Nephron progenitor cell (in vitro differentiated cells): ENCODE results near the gene UBXN7.

Experiments
- DNase-seq: peaks from one replicate; pipeline ENCODE4 v3.0.0; 2021
- H3K27ac Mint-ChIP-seq: 2 replicates; pipeline ENCODE4 v1.8.0; 2021; ENCODE audit warnings: mild to moderate bottlenecking, moderate library complexity, mixed read lengths
- H3K27me3 Mint-ChIP-seq: 2 replicates; pipeline ENCODE4 v1.8.0; 2021; ENCODE audit warnings: mild to moderate bottlenecking, low read depth, mixed read lengths; ENCODE audit not compliant: poor library complexity
- H3K36me3 Mint-ChIP-seq: 2 replicates; pipeline ENCODE4 v1.8.0; 2021; ENCODE audit warnings: low read depth, mixed read lengths
- H3K4me1 Mint-ChIP-seq: 2 replicates; pipeline ENCODE4 v1.8.0; 2021; ENCODE audit warnings: mixed read lengths
- H3K4me3 Mint-ChIP-seq: 2 replicates; pipeline ENCODE4 v1.8.0; 2021; ENCODE audit warnings: mild to moderate bottlenecking, moderate library complexity, mixed read lengths
- H3K9me3 Mint-ChIP-seq: 2 replicates; pipeline ENCODE4 v1.8.0; 2021; ENCODE audit warnings: mild to moderate bottlenecking, moderate library complexity, mixed read lengths
- TF ChIP-seq, protein P1 (sequence below): fragments of 200-600 bp; sonication (generic); IDR thresholded peaks from 2 replicates; pipeline ENCODE4 v1.5.0; 2021; ENCODE audit warnings: antibody characterized with exemption

Gene UBXN7

DNA sequence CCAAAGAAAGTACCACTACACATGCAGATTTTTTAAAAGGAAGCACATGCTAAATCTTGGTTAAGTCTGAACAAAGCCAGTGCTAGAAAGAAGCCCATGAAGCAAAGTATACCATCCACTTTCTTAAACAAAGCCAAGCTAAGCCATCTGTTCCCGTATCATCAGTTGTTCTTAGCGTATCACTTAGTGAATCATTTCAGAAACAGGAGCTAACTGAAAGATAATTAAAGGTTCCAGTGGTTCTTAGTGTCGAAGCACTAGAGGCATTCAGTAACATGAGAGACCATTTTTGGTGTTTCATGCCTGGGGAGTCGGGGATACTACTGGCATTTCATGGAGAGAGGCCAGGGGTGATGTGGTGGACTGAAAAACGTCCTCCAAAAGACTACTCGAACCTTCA is 12.8 kb downstream of the UBXN7 start:
- no peak overlapping the region for H3K27ac Mint-ChIP-seq
- TF ChIP-seq, protein P1, sequence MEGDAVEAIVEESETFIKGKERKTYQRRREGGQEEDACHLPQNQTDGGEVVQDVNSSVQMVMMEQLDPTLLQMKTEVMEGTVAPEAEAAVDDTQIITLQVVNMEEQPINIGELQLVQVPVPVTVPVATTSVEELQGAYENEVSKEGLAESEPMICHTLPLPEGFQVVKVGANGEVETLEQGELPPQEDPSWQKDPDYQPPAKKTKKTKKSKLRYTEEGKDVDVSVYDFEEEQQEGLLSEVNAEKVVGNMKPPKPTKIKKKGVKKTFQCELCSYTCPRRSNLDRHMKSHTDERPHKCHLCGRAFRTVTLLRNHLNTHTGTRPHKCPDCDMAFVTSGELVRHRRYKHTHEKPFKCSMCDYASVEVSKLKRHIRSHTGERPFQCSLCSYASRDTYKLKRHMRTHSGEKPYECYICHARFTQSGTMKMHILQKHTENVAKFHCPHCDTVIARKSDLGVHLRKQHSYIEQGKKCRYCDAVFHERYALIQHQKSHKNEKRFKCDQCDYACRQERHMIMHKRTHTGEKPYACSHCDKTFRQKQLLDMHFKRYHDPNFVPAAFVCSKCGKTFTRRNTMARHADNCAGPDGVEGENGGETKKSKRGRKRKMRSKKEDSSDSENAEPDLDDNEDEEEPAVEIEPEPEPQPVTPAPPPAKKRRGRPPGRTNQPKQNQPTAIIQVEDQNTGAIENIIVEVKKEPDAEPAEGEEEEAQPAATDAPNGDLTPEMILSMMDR = no peak
- peaks cover 50% of the 10 kb centered on the region for H3K9me3 Mint-ChIP-seq
- H3K36me3 Mint-ChIP-seq = peaks cover 81% of the 10 kb centered on the region
- H3K4me3 Mint-ChIP-seq = no peak overlapping the region
- no peak for DNase-seq
- H3K27me3 Mint-ChIP-seq = peaks cover 4% of the 10 kb centered on the region
- no peaks in the 10 kb centered on the region for H3K4me1 Mint-ChIP-seq

DNA sequence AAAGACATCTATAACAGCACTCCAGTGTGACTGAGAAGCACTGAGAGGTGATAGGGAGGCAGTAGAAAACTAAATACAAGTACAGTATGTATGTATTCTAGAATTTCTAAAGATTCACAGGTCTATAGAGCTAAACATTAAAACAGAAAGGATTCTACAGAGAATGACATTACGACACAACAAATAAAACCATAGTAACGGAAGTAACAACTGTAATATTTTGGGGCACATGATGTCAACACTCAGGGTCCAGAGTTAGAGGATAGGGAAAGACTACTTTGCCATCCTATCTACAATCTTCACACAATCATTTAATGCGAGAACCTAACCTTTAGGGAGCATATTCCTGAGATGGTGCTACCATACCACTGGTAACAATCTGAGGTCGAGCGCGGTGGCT is 13.6 kb downstream of the UBXN7 start:
- peak overlapping the region; percentile 37 for H3K27ac Mint-ChIP-seq
- peaks cover 82% of the 10 kb centered on the region for H3K36me3 Mint-ChIP-seq
- H3K9me3 Mint-ChIP-seq = peaks cover 55% of the 10 kb centered on the region
- TF ChIP-seq, protein P1 = no peak
- no peak for DNase-seq
- H3K4me3 Mint-ChIP-seq = no peak overlapping the region
- H3K4me1 Mint-ChIP-seq = no peaks in the 10 kb centered on the region
- H3K27me3 Mint-ChIP-seq = peaks cover 4% of the 10 kb centered on the region

DNA sequence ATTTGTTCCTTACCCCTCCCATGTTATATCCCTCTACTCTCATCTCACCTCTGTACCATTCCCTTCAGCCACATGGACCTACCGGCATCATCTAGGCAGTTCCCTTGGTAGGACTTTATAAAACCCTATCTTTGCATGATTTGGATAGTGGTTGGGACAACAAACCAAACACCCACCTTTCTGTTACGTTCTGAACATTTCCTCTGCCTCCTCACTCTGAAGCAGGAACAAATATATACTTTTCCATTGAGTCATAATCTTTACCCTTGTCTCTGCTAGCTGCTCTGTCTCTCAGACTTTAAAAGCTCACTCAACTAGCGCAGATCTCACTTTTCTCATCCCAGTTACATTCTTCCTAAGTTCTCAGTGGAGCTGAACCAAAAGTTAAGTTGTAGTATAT is 17.8 kb downstream of the UBXN7 start:
- DNase-seq = no peak
- Mint-ChIP-seq H3K4me3 (no peak overlapping the region), H3K9me3 (peaks cover 74% of the 10 kb centered on the region), H3K27me3 (peaks cover 3% of the 10 kb centered on the region), H3K36me3 (peaks cover 79% of the 10 kb centered on the region), H3K27ac (no peak overlapping the region), H3K4me1 (no peaks in the 10 kb centered on the region)
- TF ChIP-seq, protein P1 = no peak

DNA sequence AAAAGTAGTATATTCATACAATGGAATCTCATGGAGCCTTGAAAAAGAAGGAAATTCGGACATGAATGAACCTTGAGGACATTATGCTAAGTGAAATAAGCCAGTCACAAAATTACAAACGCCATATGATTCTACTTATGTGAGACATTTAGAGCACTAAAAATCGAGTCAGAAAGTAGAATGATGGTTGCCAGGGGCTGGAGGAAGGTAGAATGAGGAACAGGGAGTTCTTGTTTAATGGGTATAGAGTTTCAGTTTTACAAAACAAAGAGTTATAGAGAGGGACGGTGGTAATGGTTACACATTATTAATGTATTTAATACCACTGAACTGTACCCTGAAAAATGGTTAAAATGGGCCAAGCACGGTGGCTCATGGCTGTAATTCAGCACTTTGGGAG is 19.5 kb downstream of the UBXN7 start:
- H3K4me3 Mint-ChIP-seq = no peak overlapping the region
- DNase-seq = no peak
- no peaks in the 10 kb centered on the region for H3K4me1 Mint-ChIP-seq
- H3K27ac Mint-ChIP-seq = no peak overlapping the region
- TF ChIP-seq, protein P1 = no peak
- peaks cover 3% of the 10 kb centered on the region for H3K27me3 Mint-ChIP-seq
- peaks cover 78% of the 10 kb centered on the region for H3K36me3 Mint-ChIP-seq
- H3K9me3 Mint-ChIP-seq = peaks cover 77% of the 10 kb centered on the region

DNA sequence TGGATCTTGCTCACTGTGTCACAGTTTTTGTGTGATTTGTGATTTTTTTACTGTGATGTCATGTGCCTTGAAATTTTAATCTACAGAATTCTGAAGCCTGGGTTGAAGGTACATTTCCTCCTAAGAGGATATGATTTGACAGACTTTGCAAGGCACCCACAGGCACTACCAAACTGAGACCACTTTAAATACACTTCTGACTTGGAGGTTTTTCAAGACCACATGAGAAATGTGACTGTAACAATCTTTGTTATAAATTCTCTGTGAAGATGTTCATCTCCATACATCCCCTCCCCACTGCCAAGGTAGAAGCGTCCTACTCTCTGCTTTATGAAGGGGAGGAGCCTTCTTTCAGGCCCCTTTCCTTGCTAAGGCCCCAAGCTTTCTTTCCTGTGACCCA is 22.8 kb downstream of the UBXN7 start:
- no peaks in the 10 kb centered on the region for H3K4me1 Mint-ChIP-seq
- peaks cover 82% of the 10 kb centered on the region for H3K36me3 Mint-ChIP-seq
- H3K9me3 Mint-ChIP-seq = peaks cover 70% of the 10 kb centered on the region
- H3K27ac Mint-ChIP-seq = no peak overlapping the region
- peaks cover 3% of the 10 kb centered on the region for H3K27me3 Mint-ChIP-seq
- TF ChIP-seq, protein P1 = no peak
- no peak for DNase-seq
- no peak overlapping the region for H3K4me3 Mint-ChIP-seq

DNA sequence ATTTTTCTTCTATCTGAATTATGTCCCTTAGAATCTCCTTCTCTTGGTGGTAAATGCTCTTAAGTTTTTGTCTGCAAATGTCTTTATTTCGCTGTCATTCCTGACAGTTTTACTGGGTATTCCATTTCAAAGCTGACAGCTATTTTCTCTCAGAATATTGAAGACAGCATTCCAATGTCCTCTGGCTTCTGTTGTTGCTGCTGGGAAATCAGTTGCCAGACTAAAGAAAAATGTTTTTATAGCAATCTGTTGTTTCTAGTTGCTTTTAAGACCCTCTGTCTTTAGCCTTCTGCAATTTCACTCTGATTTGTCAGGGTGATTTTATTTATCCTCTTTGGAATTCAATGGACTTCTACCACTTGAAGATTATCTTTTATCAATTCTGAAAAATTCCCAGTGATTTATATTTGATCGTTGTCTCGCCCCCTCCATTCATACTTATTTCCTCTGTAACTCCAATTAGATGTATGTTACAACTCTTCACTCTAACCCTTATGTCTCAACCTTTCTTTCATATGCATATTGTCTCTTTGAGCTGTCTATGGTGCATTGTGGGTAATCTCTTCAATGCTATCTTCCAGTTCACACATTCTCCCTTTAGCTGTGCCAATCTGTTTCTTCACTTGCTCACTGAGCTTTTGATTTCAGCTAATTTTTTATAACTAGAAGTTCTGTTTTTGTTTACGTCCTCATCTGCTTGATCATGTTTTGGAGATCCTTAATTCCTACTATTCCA is 23.5 kb downstream of the UBXN7 start:
- Mint-ChIP-seq H3K4me1 (no peaks in the 10 kb centered on the region), H3K4me3 (no peak overlapping the region), H3K36me3 (peaks cover 80% of the 10 kb centered on the region), H3K9me3 (peaks cover 66% of the 10 kb centered on the region), H3K27ac (no peak overlapping the region), H3K27me3 (peaks cover 3% of the 10 kb centered on the region)
- TF ChIP-seq, protein P1 = no peak
- DNase-seq = no peak
